ENCODE measurements around the gene NFKBIE.
A peak's percentile ranks its signal among the peaks of the same experiment; 100 is the strongest.

- TF ChIP-seq RAD21 (IDR thresholded peaks at IDR 0.05; ENCODE audit: low read depth): peak; percentile 59; the same call in 1 of the 2 replicates
- TF ChIP-seq TAF1 (IDR thresholded peaks at IDR 0.05; ENCODE audit: low read depth): no peak
- TF ChIP-seq EGR1 (IDR thresholded peaks at IDR 0.05): no peak
- no peak for TF ChIP-seq NFIC (IDR thresholded peaks at IDR 0.05)
- no peak for TF ChIP-seq TCF12 (IDR thresholded peaks at IDR 0.05; ENCODE audit: low read depth)
Observed at GRCh38 chr6:44237813-44238433, 27.4 kb downstream of the NFKBIE start.

Data from Ishikawa (cell line).